Fibroblast of mammary gland (primary cell): Measurements from ENCODE around the gene PATE2.

ENCODE experiments used
- DNase-seq: peaks from one replicate; pipeline ENCODE4 v3.0.0-alpha.2; 2010; ENCODE audit warnings: low read depth
- H3K4me3 ChIP-seq: 2 replicates; pipeline ENCODE4 v1.5.1; 2011; ENCODE audit warnings: low read depth, mild to moderate bottlenecking, low read length, moderate library complexity; ENCODE audit not compliant: control insufficient read depth
- CTCF ChIP-seq: conservative IDR thresholded peaks from 2 replicates; pipeline ENCODE4 v1.5.1; 2011; ENCODE audit warnings: low read depth, low read length, inconsistent platforms; ENCODE audit not compliant: control insufficient read depth, insufficient read depth

The PATE2 gene

GRCh38 chr11:125778728-125779127 is at the start of gene PATE2:
Gene PATE2 (minus strand): TSS chr11:125778828. CDS start chr11:125778773, 55 bp downstream.
- TF ChIP-seq CTCF = no peak
- no peak for DNase-seq
- no peak within 1 kb of the TSS for H3K4me3 ChIP-seq

DNA sequence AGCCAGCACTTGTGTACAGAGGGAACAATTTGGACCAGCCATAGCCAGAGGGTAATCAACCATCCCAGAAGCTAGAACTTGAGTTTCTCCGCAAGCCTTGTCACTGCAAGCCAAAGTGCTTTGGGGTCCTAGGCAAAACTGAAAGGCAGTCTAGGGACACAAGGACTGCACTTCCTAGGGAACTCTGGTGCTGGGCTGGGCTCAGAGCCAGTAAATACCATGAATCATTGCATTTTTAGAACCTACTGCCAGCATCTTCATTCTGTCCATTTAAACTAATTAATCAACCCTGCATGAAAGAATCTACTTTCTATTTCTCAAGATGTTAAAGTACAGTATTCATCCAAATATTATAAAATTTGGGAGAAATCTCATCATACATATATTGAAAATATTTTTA is 29.3 kb upstream of the PATE2 start:
- H3K4me3 ChIP-seq = no peak overlapping the region
- peak; percentile 14 for DNase-seq
- no peak for TF ChIP-seq CTCF

GRCh38 chr11:125802387-125802786 is 23.8 kb upstream of the PATE2 start:
- TF ChIP-seq CTCF = no peak
- DNase-seq = no peak
- H3K4me3 ChIP-seq = no peak overlapping the region

- no peak overlapping the region for H3K4me3 ChIP-seq
- no peak for DNase-seq
- no peak for TF ChIP-seq CTCF
These were observed 21.2 kb upstream of the PATE2 start for GRCh38 chr11:125799808-125800207.

- no peak for DNase-seq
- H3K4me3 ChIP-seq = no peak overlapping the region
- TF ChIP-seq CTCF = no peak
These were observed 19.0 kb upstream of the PATE2 start for GRCh38 chr11:125797641-125798040.

DNA sequence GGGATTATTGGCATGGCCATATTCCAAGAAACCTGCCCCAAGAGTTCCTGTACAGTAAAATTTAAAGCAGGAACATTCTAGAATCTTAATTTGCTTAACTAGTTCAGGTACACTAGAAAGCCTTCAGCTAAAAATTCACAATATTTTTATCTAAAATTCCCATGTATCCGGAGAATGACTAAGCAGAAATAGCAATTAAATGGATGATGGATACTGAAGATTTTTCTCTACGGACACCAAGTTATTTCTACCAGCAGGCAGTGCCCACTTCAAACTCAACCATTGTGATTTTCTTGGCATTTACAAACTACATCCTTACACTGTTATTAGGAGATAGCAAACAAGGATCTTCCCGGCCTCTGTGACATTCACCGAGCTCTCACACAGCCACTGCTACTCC is 12.2 kb upstream of the PATE2 start:
- H3K4me3 ChIP-seq = no peak overlapping the region
- DNase-seq = no peak
- no peak for TF ChIP-seq CTCF

GRCh38 chr11:125787827-125788226 is 9.2 kb upstream of the PATE2 start, which contains the start of gene PATE3:
Gene PATE3 (plus strand): TSS chr11:125788127. CDS start chr11:125788152, 25 bp downstream.
- H3K4me3 ChIP-seq = no peak within 1 kb of the TSS
- no peak for TF ChIP-seq CTCF
- DNase-seq = no peak
